ENCODE data around the gene TOM1L2.
A peak's percentile ranks its signal among the peaks of the same experiment; 100 is the strongest.

TOM1L2 gene

DNA sequence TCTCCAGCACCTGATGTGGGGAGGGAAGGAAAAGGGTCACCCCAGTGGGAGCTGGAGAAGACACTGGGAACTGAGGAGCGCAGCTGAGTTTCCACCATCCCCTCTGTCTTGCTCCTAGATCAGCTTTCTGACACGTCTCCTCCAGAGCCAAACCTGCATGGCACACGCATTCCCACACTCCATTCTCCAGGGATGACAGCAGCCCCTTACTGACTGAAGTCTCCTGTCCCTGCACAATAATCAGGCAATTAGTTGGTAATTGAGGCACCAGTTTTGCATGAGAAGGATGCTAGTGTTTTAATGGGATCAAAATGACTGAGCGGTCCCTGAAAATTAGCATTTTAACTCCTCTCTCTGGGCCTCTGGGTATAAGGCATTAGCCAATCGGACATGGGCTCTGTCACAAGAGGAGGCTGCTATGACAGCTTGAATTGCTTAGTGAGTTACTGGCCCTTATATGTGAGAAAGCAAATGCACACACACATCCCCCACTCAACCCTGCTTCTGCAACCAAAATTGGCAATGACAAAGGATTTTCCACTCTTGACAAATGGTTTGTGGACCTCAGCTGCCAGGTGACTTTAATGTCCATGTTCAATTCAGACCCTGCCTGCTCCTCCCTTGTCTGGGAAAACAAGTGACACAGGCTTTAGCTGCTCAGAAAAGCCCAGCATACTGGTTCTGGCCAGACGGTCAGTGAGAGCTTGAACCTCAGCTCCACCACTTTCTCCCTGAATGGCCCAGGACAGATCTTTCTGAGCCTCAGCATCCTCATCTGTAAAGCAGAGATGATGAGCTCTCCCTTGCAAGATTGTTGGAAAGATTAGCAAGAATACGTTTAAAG lies 78.2 kb downstream of the TOM1L2 start:
- H3K9me3 ChIP-seq (replicated peaks in 1 of 11), result no peaks in the 10 kb centered on the region
- no peak overlapping the region for H3K9ac ChIP-seq
- H3K27me3 ChIP-seq, result no peaks in the 10 kb centered on the region
- no peak overlapping the region for H3K27ac ChIP-seq
- H4K20me1 ChIP-seq, result peaks cover 0 to 6% (median 0%) of the 10 kb centered on the region in 11 experiments; a peak in 3 of 22 replicates
- no peak overlapping the region for H3K4me3 ChIP-seq
- H3K36me3 ChIP-seq, result peaks cover 0 to 66% (median 19%) of the 10 kb centered on the region in 11 experiments; a peak in 15 of 22 replicates
- TF ChIP-seq Cebpa-rat (IDR thresholded peaks at IDR 0.05), result no peak
- peaks cover 0 to 64% (median 41%) of the 10 kb centered on the region in 10 experiments; a peak in 17 of 20 replicates for H3K4me1 ChIP-seq
- H3K4me2 ChIP-seq, result no peak overlapping the region

- Histone ChIP-seq H3K9me3 (replicated peaks in 1 of 11) (no peaks in the 10 kb centered on the region), H4K20me1 (peaks cover 0 to 6% (median 0%) of the 10 kb centered on the region in 11 experiments; a peak in 3 of 22 replicates), H3K9ac (no peak overlapping the region), H3K4me2 (peak overlapping the region in 9 of 11 experiments; percentile 17 to 85 (median 68); a peak in 14 of 22 replicates), H3K27ac (no peak overlapping the region), H3K4me1 (peaks cover 0 to 69% (median 42%) of the 10 kb centered on the region in 10 experiments; a peak in 17 of 20 replicates), H3K4me3 (no peak overlapping the region), H3K27me3 (no peaks in the 10 kb centered on the region), H3K36me3 (peaks cover 0 to 61% (median 13%) of the 10 kb centered on the region in 11 experiments; a peak in 14 of 22 replicates)
- TF ChIP-seq Cebpa-rat (IDR thresholded peaks at IDR 0.05), result no peak
These were observed 79.5 kb downstream of the TOM1L2 start for GRCh38 chr17:17892731-17893130.

DNA sequence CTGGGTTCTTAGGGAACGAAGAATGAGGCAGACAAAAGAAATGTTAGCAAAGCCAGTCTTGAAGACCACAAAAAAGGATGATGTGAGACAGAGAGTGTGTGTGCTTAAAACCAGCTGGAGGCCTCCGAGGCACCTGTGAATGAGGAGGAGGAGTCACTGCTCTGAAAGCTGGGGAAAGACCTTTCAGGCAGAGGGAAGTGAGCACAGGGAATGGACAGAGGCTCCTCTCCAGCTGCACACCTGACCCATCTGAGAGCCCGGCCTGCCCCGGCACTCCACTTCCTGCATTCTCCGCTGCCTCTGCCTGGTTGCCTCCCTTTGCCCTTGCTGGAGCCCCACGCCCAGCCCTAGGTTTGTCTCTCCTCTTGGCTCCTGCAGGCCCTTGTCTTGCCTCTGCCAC lies 80.2 kb downstream of the TOM1L2 start:
- Histone ChIP-seq H3K9me3 (replicated peaks in 1 of 11) (no peaks in the 10 kb centered on the region), H3K27ac (0 out of 22 replicates have a peak overlapping the region, but pooled peaks of 1 of the 11 experiments have one; percentile 16), H3K27me3 (no peaks in the 10 kb centered on the region), H3K4me1 (peaks cover 0 to 64% (median 39%) of the 10 kb centered on the region in 10 experiments; a peak in 17 of 20 replicates), H3K4me2 (peak overlapping the region in 9 of 11 experiments; percentile 17 to 85 (median 68); a peak in 17 of 22 replicates), H3K9ac (0 out of 22 replicates have a peak overlapping the region, but pooled peaks of 1 of the 11 experiments have one; percentile 6), H3K4me3 (no peak overlapping the region), H3K36me3 (peaks cover 0 to 63% (median 13%) of the 10 kb centered on the region in 11 experiments; a peak in 14 of 22 replicates), H4K20me1 (peaks cover 0 to 6% (median 0%) of the 10 kb centered on the region in 11 experiments; a peak in 3 of 22 replicates)
- TF ChIP-seq Cebpa-rat (IDR thresholded peaks at IDR 0.05), result no peak

DNA sequence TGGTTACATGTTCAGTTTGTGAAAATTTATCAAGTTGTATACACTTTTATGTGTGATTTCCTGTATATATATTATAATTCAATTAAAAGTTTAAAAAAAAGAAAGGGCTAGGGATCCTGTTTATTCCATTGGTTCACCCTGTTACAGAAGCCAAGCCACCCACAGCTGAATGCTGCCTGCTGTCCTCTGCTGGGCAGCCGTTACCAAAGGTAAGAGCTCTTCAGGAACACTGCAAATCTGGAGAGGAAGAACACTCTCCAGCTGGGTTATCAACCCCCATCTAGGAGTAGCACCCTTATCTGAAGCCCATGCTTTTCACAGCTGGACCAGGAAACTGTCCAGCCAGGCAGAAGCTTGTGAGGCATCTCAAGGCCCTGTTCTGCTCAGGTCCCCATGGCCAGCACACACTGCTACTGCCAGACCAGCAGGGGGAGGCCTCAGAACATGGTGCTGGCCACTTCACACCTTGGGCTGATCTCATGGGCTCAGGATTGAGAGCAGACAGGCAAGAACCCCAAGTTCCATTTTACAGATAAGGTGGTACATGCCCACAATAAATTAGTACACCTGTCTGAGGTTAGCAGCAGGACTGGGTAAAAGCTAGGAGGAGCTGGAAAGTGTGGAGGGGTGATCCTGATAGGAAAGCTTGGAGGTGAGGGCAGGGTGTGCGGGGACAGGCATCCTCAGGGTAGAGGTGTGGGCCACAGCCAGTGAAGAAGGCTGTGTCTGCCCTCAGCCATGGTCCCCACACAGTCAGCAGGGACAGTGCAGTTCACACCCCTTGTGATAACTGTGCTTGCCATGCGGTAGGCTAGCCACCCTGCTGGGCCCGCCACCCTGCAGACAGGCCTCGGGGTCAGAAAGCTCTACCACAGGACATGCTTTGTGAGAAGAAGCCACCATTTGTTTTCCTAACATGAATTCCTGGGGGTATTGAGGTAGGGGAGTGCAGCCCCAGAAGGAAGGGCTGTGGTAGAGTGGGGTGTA lies 81.1 kb downstream of the TOM1L2 start:
- Histone ChIP-seq H3K36me3 (peaks cover 0 to 63% (median 13%) of the 10 kb centered on the region in 11 experiments; a peak in 14 of 22 replicates), H3K9ac (peak overlapping the region in 2 of 11 experiments; percentile 6 to 24; a peak in 1 of 22 replicates), H3K4me1 (peaks cover 0 to 68% (median 47%) of the 10 kb centered on the region in 10 experiments; a peak in 17 of 20 replicates), H3K9me3 (replicated peaks in 1 of 11) (no peaks in the 10 kb centered on the region), H3K27me3 (no peaks in the 10 kb centered on the region), H3K27ac (no peak overlapping the region), H3K4me3 (no peak overlapping the region), H4K20me1 (peaks cover 0 to 10% (median 0%) of the 10 kb centered on the region in 11 experiments; a peak in 3 of 22 replicates), H3K4me2 (peak overlapping the region in 8 of 11 experiments; percentile 52 to 85 (median 70); a peak in 14 of 22 replicates)
- no peak for TF ChIP-seq Cebpa-rat (IDR thresholded peaks at IDR 0.05)

DNA sequence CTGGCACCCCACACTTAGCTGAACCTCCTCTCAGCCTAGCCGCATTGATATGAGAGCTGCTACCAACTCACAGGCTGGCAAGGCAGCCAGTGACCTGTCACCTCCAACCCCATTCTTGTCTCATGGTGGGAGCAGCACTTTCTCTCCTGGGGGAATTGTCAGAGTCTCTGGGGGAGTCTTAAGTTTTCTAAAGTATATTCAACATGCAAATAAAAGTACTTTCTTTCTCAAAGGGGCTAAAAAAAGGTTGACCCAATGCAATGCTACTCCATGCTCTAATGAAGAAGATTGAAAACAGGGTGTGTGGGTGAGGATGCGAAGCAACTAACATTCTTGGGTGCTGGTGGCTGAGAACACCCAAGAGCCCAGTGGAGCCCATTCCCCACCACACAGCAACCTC lies 82.3 kb downstream of the TOM1L2 start:
- TF ChIP-seq Cebpa-rat (IDR thresholded peaks at IDR 0.05), result no peak
- Histone ChIP-seq H3K4me3 (no peak overlapping the region), H3K9ac (no peak overlapping the region), H3K27ac (no peak overlapping the region), H4K20me1 (peaks cover 0 to 12% (median 0%) of the 10 kb centered on the region in 11 experiments; a peak in 3 of 22 replicates), H3K4me1 (peaks cover 0 to 73% (median 50%) of the 10 kb centered on the region in 10 experiments; a peak in 17 of 20 replicates), H3K36me3 (peaks cover 0 to 58% (median 12%) of the 10 kb centered on the region in 11 experiments; a peak in 13 of 22 replicates), H3K9me3 (replicated peaks in 1 of 11) (no peaks in the 10 kb centered on the region), H3K4me2 (peak overlapping the region in 5 of 11 experiments; percentile 27 to 85 (median 42); a peak in 8 of 22 replicates), H3K27me3 (no peaks in the 10 kb centered on the region)

- Histone ChIP-seq H3K36me3 (peaks cover 0 to 58% (median 10%) of the 10 kb centered on the region in 11 experiments; a peak in 14 of 22 replicates), H3K27ac (no peak overlapping the region), H3K9ac (no peak overlapping the region), H3K27me3 (no peaks in the 10 kb centered on the region), H3K9me3 (replicated peaks in 1 of 11) (no peaks in the 10 kb centered on the region), H3K4me1 (peaks cover 0 to 73% (median 50%) of the 10 kb centered on the region in 10 experiments; a peak in 17 of 20 replicates), H3K4me2 (peak overlapping the region in 6 of 11 experiments; percentile 18 to 85 (median 39); a peak in 7 of 22 replicates), H3K4me3 (no peak overlapping the region), H4K20me1 (peaks cover 0 to 12% (median 0%) of the 10 kb centered on the region in 11 experiments; a peak in 3 of 22 replicates)
- no peak for TF ChIP-seq Cebpa-rat (IDR thresholded peaks at IDR 0.05)
These were observed 83.4 kb downstream of the TOM1L2 start for GRCh38 chr17:17888821-17889220.

DNA sequence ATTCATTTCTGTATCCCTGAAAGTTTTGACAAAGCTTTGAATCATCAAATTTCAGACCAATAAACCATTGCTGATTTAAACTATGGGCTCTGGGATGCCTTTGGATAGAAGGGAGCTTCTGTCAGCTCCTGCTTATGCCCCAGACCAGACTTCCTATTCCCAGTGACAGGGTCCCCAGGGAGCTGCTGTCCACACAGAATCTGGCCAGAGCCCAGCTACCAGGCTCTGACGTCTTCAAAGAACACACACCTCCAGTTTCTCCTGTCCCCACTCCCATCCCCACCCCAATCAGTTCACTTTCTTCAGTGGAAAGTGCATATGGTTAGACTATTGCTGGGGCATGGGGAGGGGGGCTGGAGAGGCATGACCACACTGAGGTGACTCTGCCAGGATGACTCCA lies 83.8 kb downstream of the TOM1L2 start:
- Histone ChIP-seq H4K20me1 (peaks cover 0 to 12% (median 0%) of the 10 kb centered on the region in 11 experiments; a peak in 3 of 22 replicates), H3K27ac (no peak overlapping the region), H3K4me3 (no peak overlapping the region), H3K27me3 (no peaks in the 10 kb centered on the region), H3K9ac (no peak overlapping the region), H3K36me3 (peaks cover 0 to 58% (median 5%) of the 10 kb centered on the region in 11 experiments; a peak in 14 of 22 replicates), H3K9me3 (replicated peaks in 1 of 11) (no peaks in the 10 kb centered on the region), H3K4me2 (peak overlapping the region in 4 of 11 experiments; percentile 18 to 85 (median 58); a peak in 6 of 22 replicates), H3K4me1 (peaks cover 0 to 73% (median 50%) of the 10 kb centered on the region in 10 experiments; a peak in 17 of 20 replicates)
- TF ChIP-seq Cebpa-rat (IDR thresholded peaks at IDR 0.05), result no peak

All from BLaER1 treated with 17β-estradiol and CSF1 and Interleukin-3, amounts not matched to agents 10 nM and 100 nM (cell line).